Breast epithelium (tissue), 3 donors: ENCODE data around the gene ASXL1.

Experiments
- POLR2AphosphoS5 ChIP-seq, 3 donors: sonication (generic); formaldehyde crosslinking; IDR thresholded peaks; one replicate each; pipeline ENCODE4 v1.6.1; 2017; ENCODE audit warnings: antibody characterized with exemption in 3 of 3
- TF ChIP-seq, protein P1 (sequence below), 3 donors: fragments of 450-650 bp; IDR thresholded peaks; one replicate each; pipeline ENCODE4 v1.5.1; 2016 to 2017; ENCODE audit warnings: antibody characterized with exemption in 3 of 3, mild to moderate bottlenecking in 3 of 3, moderate library complexity in 3 of 3

- TF ChIP-seq, protein P1, sequence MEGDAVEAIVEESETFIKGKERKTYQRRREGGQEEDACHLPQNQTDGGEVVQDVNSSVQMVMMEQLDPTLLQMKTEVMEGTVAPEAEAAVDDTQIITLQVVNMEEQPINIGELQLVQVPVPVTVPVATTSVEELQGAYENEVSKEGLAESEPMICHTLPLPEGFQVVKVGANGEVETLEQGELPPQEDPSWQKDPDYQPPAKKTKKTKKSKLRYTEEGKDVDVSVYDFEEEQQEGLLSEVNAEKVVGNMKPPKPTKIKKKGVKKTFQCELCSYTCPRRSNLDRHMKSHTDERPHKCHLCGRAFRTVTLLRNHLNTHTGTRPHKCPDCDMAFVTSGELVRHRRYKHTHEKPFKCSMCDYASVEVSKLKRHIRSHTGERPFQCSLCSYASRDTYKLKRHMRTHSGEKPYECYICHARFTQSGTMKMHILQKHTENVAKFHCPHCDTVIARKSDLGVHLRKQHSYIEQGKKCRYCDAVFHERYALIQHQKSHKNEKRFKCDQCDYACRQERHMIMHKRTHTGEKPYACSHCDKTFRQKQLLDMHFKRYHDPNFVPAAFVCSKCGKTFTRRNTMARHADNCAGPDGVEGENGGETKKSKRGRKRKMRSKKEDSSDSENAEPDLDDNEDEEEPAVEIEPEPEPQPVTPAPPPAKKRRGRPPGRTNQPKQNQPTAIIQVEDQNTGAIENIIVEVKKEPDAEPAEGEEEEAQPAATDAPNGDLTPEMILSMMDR (IDR thresholded peaks at IDR 0.05) = no peak
- no peak for TF ChIP-seq POLR2AphosphoS5 (IDR thresholded peaks at IDR 0.05)
These were observed 110.1 kb downstream of the ASXL1 start for GRCh38 chr20:32468313-32468640.
